AG09309 (cell line): ENCODE results near the gene LCNL1.

Experiments
- DNase-seq: peaks from one replicate; pipeline ENCODE4 v3.0.0-alpha.2; 2010; ENCODE audit warnings: low read depth
- H3K4me3 ChIP-seq: 2 replicates; pipeline ENCODE4 v1.5.1; 2011; ENCODE audit warnings: mild to moderate bottlenecking, low read depth, low read length, moderate library complexity; ENCODE audit not compliant: control insufficient read depth
- TF ChIP-seq, protein P1 (sequence below): IDR thresholded peaks from 2 replicates; pipeline ENCODE4 v1.5.1; 2011; ENCODE audit warnings: mild to moderate bottlenecking, low read depth, low read length, inconsistent platforms; ENCODE audit not compliant: insufficient read depth, control insufficient read depth; ENCODE audit errors: missing control alignments

Gene LCNL1

DNA sequence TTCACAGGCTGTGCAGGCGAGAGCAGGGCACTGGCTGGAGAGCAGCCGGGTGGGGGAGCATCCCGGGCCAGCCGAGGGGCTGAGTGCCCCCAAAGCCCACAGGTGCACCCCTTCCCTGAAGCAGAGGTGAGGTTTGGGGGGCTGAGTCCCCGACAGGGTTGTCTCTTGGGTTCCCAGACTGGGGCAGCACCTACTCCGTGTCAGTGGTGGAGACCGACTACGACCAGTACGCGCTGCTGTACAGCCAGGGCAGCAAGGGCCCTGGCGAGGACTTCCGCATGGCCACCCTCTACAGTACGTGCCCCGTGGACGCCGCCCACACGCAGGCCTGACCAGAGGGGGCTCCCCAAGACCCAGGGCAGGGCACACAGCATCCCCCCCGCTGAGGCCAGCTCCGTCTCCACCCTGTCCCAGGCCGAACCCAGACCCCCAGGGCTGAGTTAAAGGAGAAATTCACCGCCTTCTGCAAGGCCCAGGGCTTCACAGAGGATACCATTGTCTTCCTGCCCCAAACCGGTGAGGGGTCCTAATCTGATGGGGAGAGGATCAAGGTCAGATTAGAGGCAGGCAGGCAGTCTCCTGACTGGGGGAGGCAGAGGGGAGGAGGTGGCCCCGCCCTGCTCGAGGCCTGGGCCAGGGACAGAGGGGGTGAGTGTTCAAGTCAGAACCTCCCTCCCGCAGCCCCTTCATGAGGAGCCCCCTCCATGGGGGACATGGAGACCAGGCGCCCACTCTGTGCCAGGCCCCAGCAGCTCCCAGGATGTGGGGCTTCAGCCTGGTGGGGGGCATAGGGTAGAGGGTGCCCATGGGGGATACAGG is 2.8 kb upstream of the LCNL1 start:
- TF ChIP-seq, protein P1, sequence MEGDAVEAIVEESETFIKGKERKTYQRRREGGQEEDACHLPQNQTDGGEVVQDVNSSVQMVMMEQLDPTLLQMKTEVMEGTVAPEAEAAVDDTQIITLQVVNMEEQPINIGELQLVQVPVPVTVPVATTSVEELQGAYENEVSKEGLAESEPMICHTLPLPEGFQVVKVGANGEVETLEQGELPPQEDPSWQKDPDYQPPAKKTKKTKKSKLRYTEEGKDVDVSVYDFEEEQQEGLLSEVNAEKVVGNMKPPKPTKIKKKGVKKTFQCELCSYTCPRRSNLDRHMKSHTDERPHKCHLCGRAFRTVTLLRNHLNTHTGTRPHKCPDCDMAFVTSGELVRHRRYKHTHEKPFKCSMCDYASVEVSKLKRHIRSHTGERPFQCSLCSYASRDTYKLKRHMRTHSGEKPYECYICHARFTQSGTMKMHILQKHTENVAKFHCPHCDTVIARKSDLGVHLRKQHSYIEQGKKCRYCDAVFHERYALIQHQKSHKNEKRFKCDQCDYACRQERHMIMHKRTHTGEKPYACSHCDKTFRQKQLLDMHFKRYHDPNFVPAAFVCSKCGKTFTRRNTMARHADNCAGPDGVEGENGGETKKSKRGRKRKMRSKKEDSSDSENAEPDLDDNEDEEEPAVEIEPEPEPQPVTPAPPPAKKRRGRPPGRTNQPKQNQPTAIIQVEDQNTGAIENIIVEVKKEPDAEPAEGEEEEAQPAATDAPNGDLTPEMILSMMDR = no peak
- H3K4me3 ChIP-seq = no peak overlapping the region
- no peak for DNase-seq

DNA sequence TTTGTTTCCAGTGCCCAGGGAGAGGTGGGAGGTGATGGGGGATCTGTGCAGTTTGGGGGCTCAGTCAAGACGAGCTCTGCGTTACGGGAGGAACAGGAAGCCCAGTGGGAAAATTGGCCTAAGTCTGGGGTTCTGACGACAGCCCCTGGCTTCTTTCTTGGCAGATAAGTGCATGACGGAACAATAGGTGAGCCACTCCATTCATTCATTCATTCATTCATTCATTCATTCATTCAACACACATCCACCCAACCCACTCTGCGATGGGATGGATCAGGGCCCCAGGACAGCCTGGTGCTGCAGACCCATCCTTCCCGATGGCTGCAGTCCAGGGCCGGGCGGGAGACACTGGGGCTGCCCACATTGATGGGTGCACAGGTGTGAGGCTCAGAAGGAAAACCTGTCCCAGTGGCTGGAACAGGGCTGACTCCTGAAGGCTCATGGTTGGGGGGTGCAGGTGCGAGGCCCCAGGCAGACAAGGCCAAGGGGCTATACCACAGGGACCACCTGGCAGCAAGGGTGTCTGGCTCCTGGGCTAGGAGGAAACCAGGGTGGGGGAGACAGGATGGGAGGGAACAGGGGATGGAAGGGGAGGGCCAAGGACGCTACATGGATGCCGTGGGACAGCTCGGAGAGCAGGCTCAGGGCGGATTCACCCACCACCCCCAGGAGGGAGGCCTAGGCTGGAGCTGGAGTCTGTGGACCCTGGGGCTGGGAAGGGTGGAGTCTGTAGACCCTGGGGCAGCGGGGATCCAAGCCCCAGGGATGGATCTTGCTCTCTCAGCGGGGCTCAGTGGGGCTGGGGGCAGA is 1.9 kb upstream of the LCNL1 start:
- TF ChIP-seq, protein P1 = no peak
- DNase-seq = no peak
- no peak overlapping the region for H3K4me3 ChIP-seq

DNA sequence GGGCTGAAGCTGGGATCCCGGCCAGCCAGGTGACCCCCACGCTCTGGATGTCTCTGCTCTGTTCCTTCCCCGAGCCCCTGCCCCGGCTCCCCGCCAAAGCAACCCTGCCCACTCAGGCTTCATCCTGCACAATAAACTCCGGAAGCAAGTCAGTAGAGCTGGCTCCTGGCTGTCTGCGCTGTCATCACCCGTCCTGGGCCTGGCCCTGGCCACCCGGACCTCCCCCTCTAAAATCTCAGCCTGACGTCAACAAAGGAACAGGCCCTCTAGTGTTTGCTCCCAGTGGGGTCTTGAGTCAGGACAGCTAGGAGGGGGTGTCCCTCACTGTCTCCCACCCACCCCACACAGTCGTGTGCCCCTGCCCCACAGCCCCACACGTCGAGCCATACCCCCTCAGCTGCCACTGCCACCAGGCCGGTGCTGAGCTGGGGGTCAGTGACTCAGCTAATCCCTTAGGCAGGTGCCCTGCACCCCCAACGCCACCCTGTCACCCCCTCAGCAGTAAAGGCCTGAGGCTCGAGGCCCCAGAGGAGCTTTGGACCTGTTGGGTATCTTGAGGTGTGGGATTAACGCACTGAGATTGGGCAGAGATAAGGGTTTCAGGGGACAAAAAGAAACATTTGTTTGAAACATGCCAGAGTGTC is 1.1 kb upstream of the LCNL1 start:
- TF ChIP-seq, protein P1 = no peak
- no peak overlapping the region for H3K4me3 ChIP-seq
- no peak for DNase-seq

DNA sequence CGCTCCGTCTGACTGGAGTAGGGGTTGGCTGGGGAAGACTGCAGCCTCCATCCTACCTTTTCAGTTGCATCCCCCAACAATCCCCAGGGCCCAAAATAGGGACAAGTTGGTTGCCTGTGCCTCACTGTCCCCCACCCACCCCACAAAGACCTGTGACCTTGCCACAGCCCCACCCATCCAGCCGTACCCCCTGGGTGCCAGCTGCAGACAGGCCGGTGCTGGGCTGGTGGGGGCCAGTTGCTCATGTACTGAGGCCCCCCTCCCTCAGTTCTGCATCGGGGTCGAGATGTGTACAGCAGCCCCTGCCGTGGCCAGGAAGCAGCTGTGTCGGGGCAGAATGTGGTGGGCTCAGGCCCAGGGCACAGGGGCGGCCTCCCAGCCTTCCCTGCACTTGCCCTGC is 374 bp downstream of the LCNL1 start:
- TF ChIP-seq, protein P1 = no peak
- no peak for DNase-seq
- H3K4me3 ChIP-seq = no peak overlapping the region

DNA sequence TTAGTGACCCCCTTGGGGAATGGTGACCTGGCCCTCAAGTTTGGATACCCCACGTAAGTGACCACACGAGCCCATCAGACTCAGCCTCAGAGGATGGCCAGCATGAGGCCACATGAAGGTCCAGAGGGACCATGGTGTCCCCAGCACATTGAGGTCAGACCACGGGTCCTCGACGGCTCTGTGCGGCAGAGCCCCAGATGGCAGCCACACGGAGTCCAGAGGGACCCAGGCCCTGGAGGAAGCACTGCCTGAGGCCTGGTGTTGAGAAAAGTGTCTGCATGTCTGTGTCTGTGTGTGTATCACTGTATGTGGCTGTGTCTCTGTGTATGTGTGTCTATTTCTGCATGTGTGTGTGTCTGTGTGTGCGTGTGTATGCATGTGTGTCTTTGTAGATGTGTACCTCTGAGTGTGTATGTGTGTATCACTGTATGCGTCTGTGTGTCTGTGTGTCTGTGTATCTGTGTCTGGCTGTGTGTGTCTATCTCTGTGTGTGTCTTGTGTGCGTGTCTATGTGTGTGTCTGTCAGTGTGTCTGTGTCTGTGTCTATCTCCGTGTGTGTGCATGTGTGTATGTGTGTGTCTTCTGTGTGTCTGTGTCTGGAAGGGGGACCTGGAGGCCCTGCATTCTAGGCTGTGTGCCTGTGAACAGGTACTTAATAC is 992 bp downstream of the LCNL1 start:
- H3K4me3 ChIP-seq = no peak overlapping the region
- DNase-seq = no peak
- TF ChIP-seq, protein P1 = no peak

DNA sequence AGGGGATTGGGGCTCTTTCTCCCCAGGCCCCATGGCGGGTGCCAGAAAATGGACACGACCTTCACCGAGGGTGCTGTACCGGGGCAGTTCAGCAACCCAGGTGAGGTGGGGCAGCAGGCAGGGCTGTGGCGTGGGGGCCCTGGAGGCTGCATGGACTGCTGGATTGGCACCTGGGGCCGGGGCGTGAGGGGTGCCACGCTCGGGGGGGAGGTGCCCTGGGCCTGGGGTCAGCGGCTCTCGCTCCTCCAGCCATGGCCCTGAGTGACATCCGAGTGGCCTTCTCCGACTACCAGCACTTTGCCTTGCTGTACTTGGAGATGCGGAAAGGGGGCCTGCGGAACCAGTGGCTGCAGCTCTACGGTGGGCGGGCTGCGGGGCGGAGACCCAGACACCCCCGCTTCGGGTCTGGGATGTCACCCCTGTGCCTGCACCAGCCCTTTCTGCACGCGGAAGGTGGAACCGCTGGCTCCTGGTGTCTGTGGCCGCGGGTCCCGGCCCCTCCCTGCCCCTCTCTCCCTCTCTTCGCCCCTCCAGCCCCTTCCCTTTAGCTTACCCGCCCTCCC is 1.8 kb downstream of the LCNL1 start:
- no peak for DNase-seq
- TF ChIP-seq, protein P1 = no peak
- H3K4me3 ChIP-seq = no peak overlapping the region
